ENCODE measurements around the gene TET1.
"Not testable (repeated sequence)": the region's sequence is repeated elsewhere in the genome, so short reads cannot be mapped to it uniquely, and the experiment has no call there.

TET1 gene

DNA sequence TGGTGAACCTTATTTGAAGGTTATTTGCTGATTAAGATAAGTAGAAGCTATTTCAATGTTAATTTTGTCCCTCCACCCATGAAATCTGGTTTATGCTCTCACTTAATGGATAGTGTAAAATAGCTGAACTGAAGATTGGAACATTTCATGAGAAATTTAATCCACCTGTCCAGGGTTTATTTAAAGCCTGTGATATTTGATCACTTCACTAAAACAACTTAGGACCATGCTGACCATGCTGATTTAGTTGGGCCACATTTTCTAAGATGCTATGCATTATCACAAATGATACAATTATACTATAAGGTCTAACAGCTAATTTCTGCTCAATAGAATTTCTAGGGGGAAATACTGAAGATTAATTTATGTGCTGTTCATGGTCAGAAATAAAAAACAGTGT, 53.8 kb downstream of the TET1 start:
- not testable (repeated sequence) for DNase-seq

DNA sequence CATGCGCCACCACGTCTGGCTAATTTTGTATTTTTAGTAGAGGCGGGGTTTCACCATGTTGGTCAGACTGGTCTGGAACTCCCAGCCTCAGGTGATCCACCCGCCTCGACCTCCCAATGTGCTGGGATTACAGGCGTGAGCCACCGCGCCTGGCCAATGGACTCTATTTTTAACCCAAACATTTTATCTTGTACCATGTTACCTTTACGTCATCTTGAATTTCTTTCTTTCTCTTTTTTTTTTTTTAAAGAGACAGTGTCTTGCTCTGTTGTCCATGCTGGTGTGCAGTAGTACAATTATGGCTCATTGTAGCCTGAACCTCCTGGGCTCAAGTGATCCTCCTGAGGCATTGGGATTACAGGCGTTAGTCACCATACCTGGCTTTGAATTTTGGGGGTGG, 57.6 kb downstream of the TET1 start:
- not testable (repeated sequence) for DNase-seq

DNA sequence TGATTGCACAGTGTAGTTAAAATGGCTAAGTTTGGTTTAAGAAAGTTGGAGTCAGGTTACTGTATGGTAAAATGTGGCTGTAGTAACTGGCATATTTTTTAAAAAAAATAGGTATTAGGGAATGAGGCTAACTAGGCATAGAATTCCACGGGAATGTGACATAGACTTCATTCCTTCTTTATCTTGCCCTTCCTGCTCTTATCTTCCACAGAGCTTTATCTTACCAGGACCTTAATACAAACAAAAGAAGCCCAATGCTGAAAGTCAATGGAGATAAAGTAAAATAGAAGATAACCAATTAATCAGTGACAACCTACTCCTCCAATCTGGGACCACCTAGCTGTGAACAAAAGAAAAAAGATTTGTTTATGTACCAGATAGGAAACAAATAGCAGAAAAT, 58.1 kb downstream of the TET1 start:
- DNase-seq = no peak

DNA sequence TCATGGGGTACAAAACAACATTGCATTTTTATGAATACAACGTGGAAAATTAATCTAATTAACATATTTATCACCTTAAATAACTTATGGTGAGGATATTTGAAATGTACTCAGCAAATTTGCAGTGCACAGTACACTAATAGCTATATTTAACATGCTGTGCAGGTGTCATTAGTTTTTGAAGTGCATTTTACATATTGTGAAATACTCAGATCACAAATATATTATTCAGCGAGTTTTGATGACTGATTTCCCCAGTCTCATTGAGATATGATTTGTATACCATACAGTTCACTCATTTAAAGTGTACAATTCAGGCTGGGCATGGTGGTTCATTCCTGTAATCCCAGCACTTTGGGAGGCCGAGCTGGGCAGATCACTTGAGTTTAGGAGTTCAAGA, 59.5 kb downstream of the TET1 start:
- no peak for DNase-seq

DNA sequence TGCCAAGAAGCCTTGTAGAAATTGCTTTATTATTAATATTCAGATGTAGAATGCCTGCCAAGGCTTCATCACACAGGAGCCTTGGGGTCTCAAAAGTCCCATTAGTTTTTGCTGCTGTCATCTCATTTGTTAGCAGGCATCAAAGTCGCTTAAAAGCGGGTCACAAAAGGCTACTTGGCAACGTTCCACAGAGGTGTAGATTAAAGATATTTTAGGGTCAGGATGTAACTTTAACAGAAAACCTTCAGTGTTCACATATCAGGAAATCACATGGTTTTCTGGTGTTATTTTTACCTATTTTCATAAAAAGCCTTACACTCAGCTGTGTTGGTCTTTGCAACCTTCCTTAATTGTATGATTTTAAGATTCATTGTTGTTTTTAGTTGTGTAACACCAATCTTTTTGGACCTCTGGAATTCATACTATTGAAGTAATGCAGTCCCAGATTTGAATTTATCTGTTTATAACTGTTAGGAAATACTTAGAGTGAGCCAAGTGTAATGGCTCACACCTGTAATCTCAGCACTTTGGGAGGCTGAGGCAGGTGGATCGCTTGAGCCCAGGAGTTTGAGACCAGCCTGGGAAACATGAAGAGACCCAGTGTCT, 65.3 kb downstream of the TET1 start:
- no peak for DNase-seq

DNA sequence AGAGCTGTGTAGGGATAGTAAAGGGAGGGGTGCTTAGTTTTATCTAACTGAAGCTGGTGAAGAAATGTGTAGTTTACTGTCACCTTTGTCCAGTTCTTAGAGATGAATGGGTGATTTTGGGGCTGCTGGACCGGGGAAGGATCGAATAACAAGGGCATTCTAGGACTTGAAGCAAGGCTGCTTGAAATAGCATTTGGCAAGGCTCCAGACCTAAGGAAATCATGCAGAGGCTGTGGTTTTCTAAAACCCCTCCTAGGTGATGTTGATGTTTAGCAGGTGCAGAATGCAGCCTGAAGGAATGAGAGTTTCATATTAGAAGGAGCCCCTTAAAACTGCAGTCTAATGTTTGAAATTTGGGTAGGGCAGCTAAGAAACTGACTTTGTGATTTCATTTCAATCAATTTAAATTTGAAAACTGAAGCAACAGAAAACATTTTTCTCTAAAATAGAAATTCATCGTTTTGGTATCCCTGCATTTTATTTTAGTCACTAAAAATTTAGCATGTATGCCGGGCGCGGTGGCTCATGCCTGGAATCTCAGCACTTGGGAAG, 68.5 kb downstream of the TET1 start:
- no peak for DNase-seq

DNA sequence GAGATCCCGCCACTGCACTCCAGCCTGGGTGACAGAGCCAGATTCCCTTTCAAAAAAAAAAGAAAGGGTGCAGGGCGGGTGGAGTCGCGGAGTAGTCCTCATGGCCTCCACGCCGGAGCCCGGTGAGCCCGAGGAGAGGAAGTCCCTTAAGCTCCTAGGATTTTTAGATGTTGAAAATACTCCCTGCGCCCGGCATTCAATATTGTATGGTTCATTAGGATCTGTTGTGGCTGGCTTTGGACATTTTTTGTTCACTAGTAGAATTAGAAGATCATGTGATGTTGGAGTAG, 72.1 kb downstream of the TET1 start:
- DNase-seq = not testable (repeated sequence)

DNA sequence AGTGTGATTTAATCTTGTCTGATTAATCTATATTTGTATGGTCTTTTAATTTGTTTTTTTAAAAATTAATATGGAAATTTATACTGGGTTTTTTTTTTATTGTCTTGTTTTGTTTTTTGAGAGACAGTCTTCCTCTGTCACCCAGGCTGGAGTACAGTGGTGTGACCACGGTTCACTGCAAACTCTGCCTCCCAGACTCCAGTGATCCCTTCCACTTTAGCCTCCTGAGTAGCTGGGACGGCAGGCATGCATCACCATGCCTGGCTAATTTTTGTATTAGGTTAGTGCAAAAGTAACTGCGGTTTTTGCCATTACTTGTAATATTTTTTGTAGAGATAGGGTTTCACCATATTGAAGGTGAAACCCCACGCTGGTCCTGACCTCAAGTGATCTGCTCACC, 73.1 kb downstream of the TET1 start:
- DNase-seq = no peak

DNA sequence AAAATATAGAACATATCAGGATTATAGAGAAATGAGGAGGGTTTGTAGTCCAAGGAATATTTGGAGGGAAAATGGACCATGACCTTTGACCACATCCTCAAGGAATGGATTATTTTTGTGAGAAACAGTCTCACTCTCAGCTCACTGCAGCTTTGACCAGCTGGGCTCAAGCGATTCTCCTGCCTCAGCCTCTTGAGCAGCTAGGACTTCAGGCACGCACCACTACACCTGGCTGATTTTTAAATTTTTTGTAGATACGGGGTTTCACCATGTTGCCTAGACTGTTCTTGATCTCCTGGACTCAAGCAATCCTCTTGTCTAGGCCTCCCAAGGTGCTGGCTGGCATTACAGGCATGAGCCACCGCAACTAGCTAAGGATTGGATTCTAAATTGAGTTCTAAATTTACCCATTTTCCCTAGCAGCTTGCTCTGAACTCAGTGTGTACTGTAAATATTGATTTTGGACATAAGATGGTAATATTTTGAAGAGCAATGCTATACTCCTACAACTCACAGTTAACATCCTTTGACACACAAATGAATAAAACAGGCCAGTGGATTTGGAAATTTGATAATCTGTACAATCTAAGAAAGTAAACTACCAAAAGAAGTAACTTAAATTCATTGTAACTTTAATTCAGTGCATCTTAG, 73.8 kb downstream of the TET1 start:
- no peak for DNase-seq

DNA sequence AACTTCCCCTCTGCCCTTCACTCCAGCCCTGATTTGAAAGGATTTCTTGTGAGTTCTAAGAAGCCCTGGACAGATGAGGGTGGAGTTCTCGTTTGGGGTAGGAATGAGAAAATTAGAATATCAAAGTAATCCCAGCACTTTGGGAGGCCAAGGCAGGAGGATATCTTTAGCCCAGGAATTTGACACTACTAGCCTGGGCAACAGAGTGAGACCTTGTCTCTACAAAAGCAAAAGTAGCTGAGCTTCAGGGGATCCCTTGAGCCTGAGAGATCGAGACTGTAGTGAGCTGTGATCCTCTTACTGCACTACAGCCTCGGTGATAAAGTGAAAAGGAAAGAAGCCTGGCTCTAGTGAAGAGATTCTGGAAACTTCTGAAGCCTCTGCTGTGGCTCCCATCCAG, 76.2 kb downstream of the TET1 start:
- no peak for DNase-seq

DNA sequence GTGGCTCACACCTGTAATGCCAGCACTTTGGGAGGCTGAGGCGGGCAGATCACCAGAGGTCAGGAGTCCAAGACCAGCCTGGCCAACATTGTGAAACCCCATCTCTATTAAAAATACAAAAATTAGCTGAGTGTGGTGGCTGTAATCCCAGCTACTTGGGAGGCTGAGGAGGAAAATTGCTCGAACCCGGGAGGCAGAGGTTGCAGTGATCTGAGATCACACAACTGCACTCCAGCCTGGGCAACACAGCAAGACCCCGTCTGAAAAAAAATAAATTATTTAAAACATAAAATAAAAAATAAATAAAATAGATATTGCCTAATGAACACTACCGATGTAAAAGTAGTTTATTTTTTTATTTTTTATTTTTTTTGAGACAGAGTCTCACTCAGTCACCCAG, 83.4 kb downstream of the TET1 start:
- DNase-seq = not testable (repeated sequence)

DNA sequence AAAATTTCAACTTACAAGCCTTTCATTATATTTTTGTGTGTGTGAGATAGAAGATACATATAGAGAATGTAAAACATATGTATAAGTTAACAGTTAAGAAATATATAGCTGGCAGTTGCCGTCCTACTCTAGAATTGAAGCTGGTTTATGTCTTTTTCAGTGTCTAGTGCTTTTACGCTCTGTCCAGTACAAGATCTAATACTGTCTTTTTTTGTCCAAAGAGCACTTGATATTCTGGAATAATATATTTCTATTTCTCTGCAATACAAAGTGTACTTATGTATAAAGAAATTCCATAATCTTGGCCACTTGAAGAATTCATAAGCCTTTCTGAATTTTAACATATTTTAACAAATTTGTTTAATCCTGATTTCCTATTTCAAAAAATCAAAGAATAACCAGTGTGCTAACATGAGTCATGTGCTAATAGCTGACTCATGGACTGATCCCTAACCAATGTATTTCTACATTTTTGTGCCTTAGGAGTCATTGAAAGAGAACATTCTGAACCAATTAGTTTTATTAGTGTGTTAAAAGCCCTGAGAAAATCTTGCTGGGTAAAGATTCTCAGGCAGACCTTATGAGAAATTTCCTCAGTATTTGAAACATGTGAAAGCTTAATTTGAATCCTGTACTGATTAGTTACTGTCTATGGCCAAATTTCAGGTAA, 87.7 kb downstream of the TET1 start:
- no peak for DNase-seq

DNA sequence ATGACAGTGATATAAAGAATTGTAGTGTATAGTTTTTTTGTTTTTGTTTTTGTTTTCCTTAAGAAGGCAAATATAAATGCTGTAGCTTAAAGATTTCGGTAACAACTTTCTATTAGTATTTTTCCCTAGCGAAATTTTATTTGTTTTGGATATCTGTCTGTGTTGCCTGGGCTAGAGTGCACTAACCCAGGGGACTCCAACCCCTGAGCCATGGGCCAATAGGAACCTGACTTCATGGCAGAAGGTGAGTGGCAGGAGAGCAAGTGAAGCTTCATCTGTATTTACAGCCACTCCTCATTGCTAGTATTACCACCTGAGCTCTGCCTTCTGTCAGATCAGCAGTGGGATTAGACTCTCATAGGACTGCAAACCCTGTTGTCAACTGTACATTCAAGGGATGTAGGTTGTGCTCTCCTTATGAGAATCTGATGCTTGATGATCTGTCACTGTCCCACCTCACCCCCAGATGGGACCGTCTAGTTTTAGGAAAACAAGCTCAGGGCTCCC, 95.5 kb downstream of the TET1 start:
- DNase-seq = no peak

DNA sequence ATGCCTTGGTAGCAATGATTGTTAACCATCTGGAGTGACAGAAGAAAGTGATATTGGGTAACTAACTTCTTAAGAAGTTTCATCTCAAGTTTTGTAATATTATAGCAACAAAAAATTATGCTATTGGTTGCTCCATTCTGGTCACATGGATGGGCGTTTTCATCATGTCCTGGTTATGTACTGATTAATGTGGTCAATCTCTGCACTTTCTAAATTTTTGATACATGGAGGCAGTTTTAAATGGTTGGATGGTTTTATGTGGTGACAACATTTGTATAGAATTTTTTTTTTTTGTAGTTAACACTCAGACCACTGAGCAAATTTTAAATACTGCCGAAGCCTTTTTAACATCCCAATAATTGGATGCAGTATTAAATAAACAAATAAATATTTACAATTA, 105.7 kb downstream of the TET1 start:
- no peak for DNase-seq

DNA sequence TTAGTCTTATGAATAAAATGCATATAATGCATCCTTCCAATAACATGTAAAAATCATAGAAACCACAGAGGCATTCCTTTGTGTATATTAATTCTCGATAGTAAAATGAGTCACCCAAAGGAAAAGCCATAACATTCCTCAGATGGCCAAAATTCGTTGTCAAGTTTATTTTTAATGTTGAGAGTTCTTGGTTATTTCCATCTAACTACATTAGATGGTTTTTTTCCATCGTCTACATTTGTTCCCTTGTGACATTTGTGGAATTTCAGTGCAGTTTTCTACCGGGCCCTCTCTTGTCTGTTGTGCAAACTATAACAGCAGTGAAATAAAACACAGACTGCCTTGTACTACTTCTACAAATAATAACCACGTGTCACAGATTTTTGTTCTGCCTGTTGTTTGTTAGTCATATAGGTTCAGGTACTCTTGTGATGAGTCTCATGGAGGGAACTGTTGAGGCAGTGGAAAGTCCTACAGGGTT, 106.2 kb downstream of the TET1 start:
- no peak for DNase-seq

DNA sequence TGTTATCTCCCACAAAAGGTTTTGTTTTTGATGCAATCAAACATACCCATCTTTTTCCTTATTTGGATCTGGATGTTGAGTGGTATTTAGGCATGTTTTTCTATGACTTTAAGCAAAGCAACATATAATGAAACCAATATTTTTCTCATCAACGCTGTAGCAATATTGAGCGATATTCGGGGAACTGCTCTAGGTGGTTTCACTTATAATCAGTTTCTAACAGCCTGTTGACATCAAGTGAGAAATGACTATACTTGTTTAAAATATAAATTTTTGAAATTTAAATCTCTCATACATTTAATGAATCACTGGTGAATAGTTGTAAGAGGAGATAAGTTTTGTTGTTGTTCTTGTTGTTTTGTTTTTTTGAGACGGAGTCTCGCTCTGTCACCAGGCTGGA, 108.1 kb downstream of the TET1 start:
- no peak for DNase-seq

DNA sequence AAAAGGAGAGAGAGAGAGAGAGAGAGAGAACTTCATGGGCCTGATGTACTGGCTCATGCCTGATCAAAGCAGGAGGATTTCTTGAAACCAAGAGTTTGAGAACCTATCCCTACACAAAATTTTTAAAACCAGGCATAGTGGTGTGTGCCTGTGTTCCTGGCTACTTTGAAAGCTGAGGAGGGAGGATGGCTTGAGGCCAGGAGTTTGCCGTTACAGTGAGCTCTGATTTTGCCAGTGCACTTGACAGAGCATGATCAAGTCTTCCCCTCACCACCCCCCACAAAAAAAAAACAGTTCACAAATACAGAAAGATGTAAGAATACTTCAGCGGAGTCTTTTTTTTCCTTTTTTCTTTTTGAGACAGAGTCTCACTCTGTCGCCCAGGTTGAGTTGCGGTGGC, 108.8 kb downstream of the TET1 start:
- no peak for DNase-seq

DNA sequence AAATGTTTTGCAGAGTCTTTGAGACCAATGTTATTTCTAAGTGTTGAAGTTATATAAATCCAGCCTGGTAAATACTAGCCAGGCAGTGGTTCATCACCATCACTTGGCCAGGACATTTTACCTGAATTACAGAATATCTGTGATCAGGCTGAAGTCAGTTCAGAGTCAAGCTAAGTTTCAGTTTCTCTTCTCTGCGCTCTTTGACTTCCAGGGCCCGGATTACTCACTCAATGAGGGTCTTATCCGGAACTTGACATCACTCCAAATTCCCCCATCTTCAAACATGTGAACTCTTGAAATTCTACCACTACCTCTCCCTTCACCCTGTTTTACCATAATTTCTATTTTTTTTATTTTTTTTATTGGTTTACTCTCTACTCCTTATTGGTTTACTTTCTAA, 124.3 kb downstream of the TET1 start:
- DNase-seq = no peak

DNA sequence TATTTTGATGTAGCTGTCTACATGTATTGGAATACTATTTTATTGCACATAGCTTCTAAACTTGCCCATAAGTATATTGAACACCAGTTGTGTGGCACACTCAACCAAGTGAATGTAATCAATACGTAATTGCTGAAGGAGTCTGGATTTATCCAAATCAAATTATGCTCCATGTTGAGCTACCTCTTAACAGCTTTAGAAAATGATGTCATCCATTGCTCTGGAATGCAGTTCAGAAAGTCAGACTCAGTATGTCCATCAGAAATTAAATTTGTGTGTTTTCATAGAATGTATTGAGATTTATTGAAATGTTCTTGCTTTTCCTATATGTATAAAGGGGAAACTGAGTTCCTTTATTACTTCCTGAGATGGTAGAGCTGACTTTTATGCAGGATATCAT, 135.9 kb downstream of the TET1 start:
- no peak for DNase-seq

DNA sequence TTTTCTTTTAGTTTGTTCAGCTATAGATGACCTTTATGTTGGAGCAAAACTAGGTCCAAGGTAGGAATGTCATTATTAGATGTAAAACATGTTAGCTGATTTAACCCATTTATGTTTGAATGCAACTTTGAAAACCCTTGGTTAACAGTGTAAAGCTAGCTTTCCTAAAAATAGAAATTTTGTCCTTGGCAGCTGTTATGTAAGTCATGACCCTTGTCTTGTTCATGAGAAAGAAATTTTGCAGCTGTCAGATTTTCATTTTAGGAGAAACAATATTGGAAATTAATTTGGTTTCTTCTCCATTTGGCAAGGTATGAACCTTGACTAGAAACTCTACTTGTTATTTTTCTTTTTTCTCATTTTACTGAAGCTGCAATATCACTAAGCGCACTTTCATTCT, 137.0 kb downstream of the TET1 start:
- DNase-seq = no peak

DNA sequence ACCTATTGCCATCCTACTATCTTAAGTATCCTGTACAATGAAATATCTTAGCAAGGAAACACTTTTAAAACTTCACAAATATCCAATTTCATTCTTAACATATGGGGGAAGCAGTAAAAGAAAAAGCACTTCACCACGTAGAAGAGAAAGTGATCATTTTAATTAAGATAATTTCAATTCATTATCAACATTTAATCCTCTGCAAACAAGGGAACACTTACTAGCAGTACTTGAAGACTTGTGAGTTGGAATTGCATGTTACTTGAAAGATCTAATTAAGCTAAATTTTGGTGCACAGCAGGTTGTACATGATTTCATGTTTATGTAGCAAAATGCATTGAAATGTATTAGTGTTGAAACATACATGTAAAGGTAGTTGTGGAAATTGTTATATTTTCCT, 140.1 kb downstream of the TET1 start:
- DNase-seq = no peak

DNA sequence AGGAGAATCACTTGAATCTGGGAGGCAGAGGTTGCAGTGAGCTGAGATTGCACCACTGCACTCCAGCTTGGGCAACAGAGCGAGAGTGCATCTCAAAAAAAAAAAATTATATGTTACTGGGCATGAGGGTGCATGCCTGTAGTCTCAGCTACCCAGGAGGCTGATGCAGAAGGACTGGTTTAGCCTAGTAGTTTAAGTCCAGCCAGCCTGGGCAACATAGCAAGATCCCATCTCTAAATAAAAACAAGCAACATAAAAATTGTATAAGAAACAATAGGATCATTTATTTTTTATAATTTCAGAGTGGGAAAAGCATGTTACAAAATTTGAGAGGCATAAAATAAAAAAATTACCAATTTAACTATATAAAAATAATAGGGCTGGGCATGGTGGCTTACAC, 145.4 kb downstream of the TET1 start:
- no peak for DNase-seq

DNA sequence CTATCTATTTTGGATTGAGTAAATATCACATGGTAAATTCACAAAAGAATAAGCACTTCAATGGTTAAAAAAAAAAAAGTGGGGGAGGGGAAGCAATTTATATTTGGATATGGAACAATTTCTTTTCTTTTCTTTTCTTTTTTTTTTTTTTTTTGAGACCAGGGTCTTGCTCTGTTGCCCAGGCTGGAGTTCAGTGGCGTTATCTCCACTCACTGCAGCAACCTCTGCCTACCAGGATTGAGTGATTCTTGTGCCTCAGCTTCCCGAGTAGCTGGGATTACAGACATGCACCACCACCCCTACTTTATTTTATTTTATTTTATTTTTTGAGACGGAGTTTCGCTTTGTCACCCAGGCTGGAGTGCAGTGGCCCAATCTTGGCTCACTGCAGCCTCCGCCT, 148.8 kb downstream of the TET1 start:
- not testable (repeated sequence) for DNase-seq

DNA sequence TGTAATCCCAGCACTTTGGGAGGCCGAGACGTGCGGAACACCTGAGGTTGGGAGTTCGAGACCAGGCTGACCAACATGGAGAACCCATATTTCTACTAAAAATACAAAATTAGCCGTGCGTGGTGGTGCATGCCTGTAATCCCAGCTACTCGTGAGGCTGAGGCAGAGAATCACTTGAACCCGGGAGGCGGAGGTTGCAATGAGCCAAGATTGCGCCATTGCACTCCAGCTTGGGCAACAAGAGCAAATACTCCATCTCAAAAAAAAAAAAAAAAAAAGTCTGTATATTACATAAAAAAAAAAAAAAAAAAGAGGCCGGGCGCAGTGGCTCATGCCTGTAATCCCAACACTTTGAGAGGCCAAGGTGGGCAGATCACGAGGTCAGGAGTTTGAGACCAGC, 152.9 kb downstream of the TET1 start:
- DNase-seq = not testable (repeated sequence)
